GM12872 (cell line): ENCODE measurements around the gene ARHGEF6.

Experiments used
- CTCF ChIP-seq: IDR thresholded peaks from 3 replicates; pipeline ENCODE4 v1.5.1; 2011; ENCODE audit warnings: low read depth, mild to moderate bottlenecking, low read length, moderate library complexity; ENCODE audit not compliant: insufficient read depth

The ARHGEF6 gene

DNA sequence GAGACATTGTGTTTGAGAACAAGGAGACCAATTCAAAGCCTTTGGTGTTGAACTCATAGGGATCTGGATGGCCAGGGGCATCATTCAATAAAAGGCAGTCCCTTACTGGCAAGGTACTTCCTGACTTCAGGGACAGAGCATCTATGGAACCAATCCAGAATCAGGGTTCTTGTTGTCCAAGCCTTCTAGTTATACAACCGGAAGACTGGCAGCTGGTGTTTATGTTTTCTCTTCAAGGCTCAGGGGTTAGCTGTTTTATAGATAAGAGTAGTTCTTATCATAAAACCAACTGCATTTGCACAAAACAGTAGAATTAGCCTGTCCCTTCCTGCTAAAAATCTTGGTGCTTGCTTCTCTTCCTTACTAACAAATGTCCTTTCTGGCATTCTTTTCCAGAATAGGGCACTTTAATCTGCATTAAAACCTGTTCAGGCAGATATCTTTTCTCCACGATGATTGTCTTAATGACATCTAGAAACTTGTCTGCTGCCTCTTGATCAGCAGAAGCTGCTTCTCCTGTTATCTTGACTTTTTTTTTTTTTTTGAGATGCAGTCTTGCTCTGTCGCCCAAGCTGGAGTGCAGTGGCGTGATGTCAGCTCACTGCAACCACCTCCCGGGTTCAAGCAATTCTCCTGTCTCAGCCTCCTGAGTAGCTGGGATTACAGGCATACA, 38.4 kb upstream of the ARHGEF6 start:
- TF ChIP-seq CTCF, result no peak

GRCh38 chrX:136816975-136817374, 36.2 kb upstream of the ARHGEF6 start:
- no peak for TF ChIP-seq CTCF

- TF ChIP-seq CTCF, result no peak
These were observed 34.4 kb upstream of the ARHGEF6 start for GRCh38 chrX:136814847-136815750.

DNA sequence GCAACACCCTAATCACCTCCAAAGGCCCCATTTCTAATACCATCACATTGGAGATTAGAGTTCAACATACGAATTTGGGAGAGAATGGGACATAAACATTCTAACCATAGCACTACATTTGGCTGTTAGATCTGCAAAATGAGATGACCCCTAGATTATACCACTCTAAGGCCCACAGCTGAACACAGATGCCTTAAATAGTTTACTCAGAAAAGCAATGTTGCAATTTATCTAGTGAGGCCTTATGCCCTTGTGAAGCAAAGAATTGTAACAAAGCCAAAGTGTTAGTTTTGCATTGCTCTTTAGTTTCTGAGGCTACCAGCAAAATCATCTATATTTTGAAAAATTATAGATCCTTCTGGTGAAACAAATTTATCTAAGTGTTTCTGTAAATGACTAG, 31.6 kb upstream of the ARHGEF6 start:
- no peak for TF ChIP-seq CTCF

GRCh38 chrX:136810493-136810892, 29.8 kb upstream of the ARHGEF6 start:
- no peak for TF ChIP-seq CTCF

DNA sequence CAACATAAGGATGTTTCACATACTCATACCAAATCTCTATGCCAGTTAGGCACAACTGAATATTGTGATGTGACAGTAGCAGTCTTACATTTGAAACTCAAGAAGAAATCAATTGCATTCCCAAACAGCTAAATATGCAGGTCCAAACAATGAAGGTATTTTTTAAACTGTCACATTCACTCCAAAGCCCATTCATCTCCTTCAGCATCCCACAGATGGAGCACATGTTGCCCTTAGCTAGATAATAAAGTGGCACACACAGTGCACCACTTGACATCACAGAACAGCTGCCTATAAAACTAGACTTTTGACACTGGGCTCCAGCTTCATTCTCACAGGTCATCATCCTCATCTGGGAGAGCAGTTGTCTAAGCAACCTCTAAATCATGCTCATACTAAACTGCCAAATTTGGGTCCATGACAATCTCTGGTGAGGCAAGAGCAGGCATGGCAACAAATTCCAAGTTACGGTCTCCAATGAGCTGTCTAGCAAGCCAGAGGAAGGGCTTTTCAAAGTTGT, 26.2 kb upstream of the ARHGEF6 start:
- TF ChIP-seq CTCF, result no peak

DNA sequence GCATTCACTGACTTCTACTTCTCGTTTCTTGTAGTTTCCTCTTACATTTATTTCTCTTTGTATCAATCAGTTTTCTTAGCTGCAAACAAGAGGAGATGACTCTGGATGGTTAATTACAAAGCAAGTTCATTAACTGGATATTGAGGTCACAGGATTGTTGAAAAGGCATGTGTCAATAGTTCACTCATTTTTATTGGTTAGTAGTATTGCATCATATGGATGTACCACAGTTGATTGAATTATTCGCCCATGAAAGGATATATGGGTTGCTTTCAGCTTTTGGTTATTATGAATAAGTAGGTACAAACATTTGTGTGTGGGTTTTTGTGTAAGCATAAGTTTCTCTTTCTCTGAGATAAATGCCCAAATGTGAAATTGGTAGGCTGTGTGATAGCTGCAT, 21.8 kb upstream of the ARHGEF6 start:
- TF ChIP-seq CTCF, result no peak
